NCI-H2029 (cell line): ENCODE data around the gene C1QBP.
"Not testable (repeated sequence)": the region's sequence is repeated elsewhere in the genome, so short reads cannot be mapped to it uniquely, and the experiment has no call there.

Source experiments
- DNase-seq: peaks from one replicate; lab custom pipeline; 2025; lab: John Stamatoyannopoulos, UW

C1QBP gene, protein sequence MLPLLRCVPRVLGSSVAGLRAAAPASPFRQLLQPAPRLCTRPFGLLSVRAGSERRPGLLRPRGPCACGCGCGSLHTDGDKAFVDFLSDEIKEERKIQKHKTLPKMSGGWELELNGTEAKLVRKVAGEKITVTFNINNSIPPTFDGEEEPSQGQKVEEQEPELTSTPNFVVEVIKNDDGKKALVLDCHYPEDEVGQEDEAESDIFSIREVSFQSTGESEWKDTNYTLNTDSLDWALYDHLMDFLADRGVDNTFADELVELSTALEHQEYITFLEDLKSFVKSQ

DNA sequence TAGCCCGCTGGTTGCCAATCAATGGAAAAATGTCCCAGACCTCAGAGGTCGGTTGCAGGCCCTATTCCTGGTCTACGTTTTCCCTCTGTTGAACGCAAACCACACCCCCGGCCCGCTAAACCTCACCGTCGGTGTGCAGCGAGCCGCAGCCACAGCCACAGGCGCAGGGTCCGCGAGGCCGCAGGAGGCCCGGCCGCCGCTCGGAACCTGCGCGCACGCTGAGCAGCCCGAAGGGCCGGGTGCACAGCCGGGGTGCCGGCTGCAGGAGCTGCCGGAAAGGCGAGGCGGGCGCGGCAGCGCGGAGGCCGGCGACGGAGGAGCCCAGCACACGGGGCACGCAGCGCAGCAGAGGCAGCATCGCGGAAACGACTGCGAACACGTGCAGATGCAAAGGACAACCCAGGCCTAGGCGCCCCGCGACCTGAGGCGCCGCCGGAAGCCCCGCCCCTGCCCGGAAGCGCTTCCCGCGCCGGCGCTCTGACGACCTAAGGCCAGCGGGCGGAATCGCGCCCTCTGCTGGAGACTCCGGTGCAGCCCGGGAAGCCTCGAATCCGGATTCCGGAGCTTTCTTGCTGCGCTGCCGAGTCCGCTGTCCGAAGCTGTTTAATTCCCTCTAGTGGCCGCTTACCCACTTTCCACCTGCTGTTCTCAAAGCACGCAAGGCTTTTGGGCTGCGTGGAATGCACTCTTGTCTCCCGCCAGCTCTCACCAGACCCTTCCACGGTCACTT lies at the start of gene C1QBP:
TSS of gene C1QBP (minus strand) at position 440 of the 730 bp plus-strand sequence. CDS start at position 358, 82 bp downstream.
- DNase-seq, result peak; percentile 51

DNA sequence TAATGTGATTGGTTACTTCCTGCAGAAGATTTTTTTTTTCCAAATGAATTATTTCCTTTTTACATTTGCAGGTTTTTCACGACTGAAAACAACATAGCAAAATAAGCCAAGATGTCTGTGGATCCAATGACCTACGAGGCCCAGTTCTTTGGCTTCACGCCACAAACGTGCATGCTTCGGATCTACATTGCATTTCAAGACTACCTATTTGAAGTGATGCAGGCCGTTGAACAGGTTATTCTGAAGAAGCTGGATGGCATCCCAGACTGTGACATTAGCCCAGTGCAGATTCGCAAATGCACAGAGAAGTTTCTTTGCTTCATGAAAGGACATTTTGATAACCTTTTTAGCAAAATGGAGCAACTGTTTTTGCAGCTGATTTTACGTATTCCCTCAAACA lies 49.8 kb upstream of the C1QBP start:
- DNase-seq, result no peak

DNA sequence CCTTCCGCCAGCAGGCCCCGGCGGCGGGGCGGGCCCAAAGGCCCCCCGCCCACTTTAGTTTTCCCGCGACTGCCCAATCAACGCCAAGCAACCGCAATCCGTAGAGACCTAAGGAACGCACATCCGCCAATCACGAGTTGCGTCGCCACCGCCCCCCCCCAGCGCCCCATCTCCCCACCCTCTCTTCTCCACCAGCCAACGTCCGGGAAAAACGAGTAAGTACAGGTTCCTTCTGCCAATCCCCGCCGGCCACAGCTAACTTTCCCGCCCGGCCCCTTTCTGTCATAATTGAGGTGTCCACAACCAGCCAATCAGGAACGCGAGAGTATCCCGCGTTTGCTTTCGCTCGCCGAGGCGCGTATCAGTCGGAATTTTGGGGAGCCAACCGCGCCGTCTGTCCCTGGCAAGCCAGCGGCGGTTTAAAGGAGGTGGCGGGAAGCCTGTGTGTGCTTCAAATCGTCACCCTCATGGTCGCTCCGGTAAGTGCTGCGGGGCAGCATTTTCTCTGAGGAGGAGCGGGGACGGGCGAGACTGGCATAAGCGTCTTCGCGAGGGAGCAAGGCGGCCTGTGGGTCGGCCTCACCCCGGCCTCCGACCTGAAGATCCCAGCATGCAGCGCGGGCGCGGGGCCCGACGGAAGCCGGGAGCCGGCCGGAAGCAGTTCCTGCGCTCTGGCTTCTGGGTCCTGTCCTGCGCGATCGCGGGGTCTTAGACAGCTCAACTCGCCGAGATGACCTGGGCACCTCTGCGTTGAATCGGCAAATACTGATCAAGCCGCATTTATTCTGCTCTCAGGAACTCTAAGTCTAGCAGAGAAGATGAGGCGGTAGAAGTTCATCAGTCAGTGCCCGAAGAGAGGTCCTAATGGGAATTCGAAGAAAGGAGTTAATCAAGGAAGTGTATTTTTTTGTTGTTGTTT lies 47.5 kb upstream of the C1QBP start, which contains the start of gene MIS12:
TSS of gene MIS12 (plus strand) at position 361 of the 919 bp plus-strand sequence. CDS start 2,297 bp downstream, outside the sequence.
- DNase-seq, result peak; percentile 93

DNA sequence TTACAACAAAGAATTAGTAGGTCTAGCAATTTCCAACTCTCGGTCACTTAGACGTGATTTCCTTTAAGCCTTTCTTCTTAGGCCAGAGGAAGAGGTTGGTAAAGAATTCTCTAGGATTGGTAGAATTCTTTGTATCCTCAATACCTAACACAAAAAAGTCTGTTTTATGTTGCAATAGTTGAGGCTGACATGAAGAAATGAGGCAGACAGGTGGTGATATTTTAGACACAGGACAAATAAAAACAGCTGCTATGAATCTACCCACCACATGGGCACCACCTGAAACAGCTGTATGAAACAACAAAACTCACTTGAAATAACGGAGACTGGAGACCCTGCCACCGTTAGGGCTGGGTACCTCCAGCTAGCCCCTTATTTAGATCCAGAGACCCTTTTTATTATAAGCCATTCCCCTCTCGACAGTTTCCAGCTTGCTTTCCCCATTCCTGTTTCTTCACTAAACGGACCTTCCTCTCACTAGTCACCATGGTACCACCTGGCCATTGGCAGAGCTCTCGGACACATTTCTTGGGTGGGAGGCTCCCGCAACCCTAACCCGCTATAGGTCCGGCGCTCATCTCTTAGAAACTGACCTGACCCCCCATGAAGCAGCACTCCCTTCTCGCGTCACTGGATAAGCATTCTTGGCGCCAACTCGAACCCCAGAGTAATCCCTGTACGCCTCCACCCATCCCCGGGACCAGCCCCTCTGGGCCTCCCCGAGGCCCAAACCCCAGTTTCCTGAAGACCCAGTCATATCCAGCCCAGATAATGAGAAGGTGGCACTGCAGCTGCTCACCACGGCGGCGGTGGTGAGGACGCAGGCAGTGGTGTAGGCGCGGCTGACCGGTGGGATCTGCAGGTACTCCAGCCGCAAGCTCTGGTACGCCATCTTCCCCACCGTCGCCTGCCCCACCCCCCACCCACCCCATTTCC lies 46.6 kb upstream of the C1QBP start, which contains the start of gene DERL2:
TSS of gene DERL2 (minus strand) at position 909 of the 936 bp plus-strand sequence. CDS start at position 892, 17 bp downstream.
- DNase-seq, result no peak

DNA sequence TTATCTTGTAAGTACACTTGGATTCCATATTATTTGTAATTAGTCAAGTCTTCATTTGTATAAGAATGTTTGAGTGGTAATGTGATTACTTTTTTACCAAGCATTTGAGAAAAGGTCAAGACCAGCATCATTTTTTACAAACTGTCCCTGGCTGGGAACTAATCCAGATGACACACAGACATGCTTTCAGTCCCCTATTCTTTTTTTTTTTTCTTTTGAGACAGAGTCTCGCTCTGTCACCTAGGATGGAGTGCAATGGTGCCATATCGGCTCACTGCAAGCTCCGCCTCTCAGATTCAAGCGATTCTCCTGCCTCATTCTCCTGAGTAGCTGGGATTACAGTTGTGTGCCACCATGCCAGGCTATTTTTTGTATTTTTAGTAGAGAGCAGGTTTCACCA lies 42.5 kb upstream of the C1QBP start:
- DNase-seq, result no peak

DNA sequence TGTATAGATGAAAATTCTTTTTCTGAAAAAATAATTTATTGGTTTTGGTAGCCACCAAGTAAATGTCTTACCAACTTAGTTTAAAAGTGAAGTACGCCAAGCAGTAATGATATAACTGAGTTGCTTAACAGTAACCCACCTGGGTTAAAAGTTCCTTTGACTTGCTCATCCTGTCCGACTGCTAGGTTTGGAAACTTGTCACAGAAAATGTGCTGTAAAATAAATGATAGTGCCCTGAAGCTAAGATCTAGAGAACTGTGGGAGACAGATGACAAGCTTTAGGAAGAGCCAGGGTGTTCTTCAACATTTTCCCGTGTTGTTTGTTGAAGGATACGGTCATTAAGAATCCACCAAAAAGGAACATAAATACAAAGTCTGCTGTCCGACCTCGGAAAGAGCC lies 42.0 kb upstream of the C1QBP start:
- DNase-seq, result no peak

DNA sequence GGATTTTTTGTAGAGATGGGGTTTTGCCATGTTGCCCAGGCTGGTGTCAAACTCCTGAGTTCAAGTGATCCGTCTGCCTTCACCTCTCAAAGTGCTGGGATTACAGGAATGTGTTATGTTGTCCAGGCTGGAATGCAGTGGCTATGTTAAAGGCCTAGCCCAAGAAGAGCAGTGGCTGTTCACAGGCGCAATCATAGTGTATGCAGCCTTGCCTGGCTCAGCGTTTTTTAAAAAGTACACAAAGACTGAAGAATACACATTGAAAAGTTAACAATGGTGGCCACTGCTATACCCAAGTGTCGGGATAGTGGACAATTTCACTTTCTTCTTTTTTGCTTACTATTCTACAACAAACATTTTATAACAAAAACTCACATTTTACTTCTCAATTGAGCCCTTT lies 40.0 kb upstream of the C1QBP start:
- DNase-seq, result no peak

DNA sequence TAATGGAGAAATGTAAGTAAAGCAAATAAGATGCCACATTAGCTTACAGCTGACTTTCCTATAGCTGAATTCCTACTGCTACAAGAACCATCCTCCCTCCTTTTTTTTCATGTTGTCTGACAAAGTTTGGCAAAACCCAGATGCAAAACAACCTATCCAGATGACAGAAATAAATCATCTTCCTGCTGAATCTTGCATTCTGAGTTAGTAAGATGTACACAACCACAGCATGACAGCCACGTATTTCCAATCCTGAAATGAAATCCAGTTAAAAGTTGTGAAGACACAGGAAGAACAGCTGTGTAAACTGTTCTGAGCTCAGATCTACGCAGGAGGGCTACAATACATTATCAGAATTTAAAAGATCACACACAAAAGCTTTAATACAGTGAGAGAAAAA lies 35.0 kb upstream of the C1QBP start:
- no peak for DNase-seq

DNA sequence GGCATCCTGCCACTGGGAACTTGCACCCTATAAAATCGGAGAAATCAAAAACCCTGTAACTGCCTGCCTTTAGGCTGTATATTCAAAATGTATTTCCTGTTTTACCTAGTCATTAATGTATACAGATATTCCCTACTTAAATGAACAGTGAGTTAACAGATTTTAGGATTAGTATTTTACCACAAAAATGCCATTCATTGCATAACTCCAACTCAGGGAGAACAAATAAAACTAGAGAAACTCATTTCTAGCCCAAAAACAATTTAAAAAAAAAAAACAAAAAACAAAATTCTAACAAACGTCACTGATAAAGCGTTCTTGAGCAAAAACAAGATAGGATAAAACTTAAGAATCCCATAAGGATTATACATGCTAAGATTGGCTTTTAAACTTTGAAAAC lies 33.6 kb upstream of the C1QBP start:
- DNase-seq, result no peak

DNA sequence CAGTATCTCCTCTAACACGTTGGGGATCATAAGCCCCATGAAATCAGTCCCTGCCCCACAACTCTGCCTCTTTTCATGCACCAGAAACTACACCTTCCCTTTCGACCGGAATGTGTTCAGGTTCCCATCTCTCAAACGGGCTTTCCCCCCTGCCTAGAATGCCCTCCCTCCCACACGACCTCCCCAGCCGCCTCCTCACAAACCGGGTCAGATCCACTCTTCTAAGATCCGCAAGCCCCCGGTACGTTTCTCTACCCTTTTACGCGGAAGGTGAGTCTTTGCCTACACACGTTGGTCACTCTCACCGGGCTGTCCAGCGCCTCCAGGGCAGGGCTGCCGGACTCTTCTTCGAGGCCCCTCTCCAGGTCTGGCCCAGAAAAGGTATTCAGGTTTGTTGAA lies 29.1 kb upstream of the C1QBP start:
- no peak for DNase-seq

DNA sequence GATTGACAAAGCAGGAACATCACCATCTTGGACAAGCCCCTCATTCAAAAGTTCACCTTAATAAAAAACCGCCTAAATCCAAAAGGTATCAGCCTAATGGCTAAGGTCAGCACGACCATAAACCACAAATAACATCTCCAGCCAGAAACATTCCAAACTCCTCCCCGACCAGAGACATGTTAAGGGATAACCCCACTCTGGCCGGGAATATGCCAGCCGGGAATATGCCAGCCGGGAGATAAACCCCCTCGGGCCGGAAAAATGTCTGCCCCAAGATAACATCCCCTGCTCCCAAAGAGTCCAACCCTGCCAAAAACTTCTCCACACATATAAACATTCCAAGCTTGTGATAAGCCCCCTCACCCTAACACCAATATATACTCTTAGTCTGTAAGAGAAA lies 28.5 kb upstream of the C1QBP start:
- DNase-seq, result no peak

DNA sequence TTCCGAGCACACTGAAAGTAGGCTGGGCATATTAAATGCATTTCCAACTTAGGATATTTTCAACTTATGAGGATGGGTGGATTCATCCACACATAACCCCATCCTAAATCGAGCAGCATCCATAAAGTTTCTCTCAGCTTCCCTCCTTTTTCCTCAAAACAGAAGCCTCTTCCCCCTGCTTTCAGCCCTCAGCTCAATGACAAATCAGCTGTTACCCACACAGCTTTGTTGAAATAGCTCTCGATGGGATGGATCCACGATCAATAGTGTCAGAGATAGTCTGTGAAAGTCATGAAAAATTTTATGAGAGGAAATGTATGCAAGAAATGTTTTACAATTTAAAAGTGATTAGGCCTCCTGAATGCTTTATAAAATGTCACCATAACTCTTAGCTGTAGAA lies 27.3 kb upstream of the C1QBP start:
- DNase-seq, result no peak

DNA sequence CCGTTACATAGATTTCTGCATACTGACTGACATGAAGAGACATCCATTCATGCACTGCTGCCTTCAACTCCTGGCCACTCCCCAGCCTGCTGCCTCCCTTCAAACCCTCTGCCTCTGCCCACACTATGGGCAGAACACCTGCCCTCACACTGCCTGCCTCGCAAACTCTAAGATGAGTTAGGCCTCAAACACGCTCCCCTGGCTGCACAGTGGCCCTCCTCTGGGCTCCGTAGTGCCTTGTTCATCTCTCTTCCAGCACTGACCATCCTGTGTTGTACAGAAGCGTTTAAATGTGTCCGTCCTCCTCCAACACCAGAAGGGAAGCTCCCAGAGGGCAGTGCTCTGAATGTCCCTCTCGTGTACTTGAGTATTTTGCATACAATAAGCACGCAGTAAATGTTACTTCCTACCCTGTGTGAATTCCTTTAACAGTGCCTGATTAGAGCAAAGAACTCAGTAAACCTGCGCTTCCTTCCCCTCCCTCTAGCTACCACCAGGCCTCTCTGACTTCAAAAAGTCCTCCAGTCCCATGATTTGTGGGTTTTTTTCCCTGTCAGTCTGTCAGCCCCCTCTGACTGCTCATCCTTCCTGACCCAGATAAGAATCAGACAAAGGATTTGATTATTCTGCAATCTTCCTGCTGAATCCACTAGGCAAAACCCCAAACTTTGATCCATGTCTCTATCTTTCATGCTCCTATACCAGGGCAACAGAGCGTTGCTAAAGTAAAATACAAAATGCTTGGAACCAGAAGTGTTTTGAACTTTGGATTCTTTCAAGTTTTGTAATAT lies 26.0 kb upstream of the C1QBP start:
- DNase-seq, result no peak

DNA sequence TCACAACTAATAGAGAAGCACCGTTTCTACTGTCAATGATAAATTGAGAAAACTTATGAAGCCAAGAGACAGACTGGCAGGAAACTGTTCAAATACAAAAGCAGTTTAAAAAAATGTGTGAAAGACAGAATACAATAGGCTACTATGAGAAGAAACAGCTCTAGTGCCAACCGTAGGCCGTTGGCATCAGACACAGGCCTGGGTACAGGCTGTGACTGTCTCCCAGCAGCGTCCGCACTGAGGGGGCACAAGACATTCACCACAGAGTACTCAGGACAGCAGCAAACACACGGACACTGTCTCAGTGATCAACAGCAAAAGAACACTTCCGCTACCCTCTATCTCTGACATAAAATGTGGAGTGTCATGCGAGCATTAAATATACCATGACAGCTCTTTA lies 7.8 kb upstream of the C1QBP start:
- DNase-seq, result no peak

DNA sequence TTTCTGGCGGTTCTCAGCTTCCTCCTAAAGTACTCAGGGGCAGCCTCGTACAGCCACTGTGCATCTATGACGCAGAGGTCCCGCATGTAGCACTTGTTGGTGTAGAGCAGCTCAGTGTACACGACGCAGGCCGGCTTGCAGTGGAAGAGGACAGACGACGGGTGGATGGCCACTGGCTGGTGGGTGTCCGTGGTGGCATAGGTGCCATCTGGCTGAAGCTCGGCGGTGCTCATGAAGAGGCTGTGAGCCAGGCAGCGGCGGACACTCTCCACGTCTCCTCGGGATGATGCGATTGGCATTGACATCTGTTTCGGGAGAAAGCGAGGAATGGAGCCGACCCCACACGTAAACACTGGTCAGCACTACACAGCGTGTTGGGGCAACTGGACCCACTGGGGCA lies 5.3 kb upstream of the C1QBP start:
- DNase-seq, result no peak

DNA sequence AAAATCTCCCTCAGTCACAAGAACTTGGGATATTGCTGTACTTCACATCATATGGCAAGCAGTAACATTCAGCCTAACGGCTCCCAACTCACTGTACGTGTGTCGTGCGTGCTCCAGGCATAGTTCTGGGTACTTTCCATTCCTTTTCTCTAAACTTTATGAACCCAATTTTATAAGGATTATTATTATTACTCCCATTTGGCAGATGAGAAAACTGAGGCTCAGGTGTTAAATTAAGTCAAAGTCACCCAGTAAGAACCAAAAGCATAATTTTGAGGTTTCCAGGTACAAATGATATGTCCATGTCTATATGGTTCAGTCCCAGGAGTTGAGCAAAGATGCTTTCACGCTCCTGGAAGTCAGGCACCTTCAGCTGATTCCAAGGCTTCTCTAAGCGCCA lies 4.8 kb upstream of the C1QBP start:
- DNase-seq, result no peak

DNA sequence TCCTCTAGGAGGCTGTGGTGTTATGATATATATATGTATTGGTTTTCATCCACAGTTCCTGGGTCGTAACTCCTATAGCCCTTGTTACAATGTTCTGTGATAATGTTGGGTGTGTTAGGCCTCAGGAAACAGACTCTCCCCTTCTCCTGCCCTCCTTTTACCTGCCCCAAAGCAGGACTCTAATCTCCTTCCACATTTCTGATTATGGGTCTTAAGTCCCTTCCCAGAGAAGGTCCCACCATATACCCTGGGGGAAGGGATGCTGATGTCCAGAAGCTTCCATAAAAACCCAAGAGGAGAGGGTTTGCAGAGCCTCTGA lies 450 bp upstream of the C1QBP start:
- DNase-seq, result no peak

DNA sequence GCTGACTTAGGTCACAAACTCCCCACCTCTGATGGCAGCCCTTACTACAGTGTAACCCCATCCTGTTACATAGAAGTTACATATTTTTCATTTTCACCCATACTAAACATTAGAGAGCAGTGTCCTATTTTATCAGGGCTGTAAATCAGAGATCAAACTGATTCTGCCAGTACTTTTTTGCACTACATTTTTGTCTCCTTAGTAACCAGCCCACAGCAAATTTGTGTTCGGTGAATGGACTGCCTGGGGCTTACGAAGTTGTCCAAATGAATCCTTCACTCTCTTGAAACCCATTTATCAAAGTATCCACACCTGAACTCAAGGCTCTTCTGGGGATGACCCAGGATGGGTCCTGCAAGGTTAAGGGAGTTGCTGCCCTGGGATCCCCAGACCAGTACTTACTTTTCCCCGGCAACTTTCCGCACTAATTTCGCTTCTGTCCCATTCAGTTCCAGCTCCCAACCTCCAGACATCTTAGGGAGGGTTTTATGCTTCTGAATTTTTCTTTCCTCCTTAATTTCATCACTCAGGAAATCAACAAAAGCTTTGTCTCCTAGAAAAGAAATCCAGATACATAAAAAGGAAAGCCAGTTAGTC lies 1.1 kb downstream of the C1QBP start:
- no peak for DNase-seq

DNA sequence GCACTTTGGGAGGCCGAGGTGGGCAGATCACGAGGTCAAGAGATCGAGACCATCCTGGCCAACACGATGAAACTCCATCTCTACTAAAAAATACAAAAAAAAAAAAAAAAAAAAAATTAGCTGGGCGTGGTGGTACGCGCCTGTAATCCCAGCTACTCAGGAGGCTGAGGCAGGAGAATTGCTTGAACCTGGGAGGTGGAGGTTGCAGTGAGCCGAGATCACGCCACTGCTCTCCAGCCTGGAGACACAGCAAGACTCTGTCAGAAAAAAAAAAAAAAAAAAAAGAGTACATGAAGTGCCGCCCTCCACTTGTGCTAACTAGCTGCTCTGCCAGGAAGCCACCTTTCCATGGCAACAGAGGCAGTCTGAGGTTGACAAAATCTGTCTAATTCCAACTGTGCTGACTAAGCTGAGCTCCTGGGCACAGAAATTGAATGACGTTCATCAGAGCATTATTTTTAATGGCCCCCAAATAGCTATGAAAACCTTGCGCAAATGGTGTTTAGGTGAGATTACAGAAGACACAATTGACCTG lies 3.1 kb downstream of the C1QBP start:
- DNase-seq, result not testable (repeated sequence)

DNA sequence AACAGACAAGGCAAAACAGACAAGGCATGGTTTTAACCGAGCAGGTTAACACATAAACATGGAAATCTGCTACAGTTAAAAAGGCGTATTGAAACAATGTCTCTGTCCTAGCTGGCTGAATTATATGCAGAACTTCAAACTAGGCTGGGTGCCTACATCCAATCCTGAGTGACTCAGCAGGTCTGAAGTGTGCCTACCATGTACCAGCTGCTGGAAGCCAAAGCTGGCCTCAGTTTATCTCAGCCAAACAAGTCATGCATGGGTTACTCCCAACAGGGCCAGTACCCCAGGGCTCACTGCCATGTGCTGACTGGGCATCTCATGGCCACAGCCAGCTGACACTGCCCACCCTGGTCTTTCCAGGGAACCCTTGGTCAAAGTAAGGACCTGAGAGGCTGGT lies 4.0 kb downstream of the C1QBP start:
- DNase-seq, result no peak
